Aorta (tissue), 5 donors: ENCODE data around the gene NCOR1. TPM values are rescaled to one million over a fixed set of nuclear protein-coding genes. Genes with fewer than 3 reads are reported as not detected.
"Not testable (repeated sequence)": the region's sequence is repeated elsewhere in the genome, so short reads cannot be mapped to it uniquely, and the experiment has no call there.

Experiments
- ATAC-seq: fragments of 200-7000 bp; cut with Tn5 transposase; one replicate; pipeline ENCODE4 v1.9.1; 2022; ENCODE audit warnings: moderate library complexity; ENCODE audit not compliant: low FRiP score
- DNase-seq, 2 donors: peaks; one replicate each; pipeline ENCODE4 v3.0.0-alpha.2; 2020
- H3K27ac ChIP-seq, 2 donors: one replicate each; pipeline ENCODE4 v1.5.1; 2013; ENCODE audit warnings: low read length in 2 of 2, mild to moderate bottlenecking in 2 of 2, moderate library complexity in 2 of 2, control low read depth in 1 of 2, inconsistent platforms in 1 of 2, low read depth in 1 of 2
- H3K27me3 ChIP-seq, 2 donors: one replicate each; pipeline ENCODE4 v1.6.1; 2013; ENCODE audit warnings: control low read depth in 1 of 2, low read length in 1 of 2, mild to moderate bottlenecking in 1 of 2, moderate library complexity in 1 of 2; ENCODE audit not compliant: insufficient read depth in 2 of 2, control insufficient read depth in 1 of 2
- H3K36me3 ChIP-seq, 2 donors: one replicate each; pipeline ENCODE4 v1.6.1; 2013; ENCODE audit warnings: control low read depth in 1 of 2, low read length in 1 of 2, mild to moderate bottlenecking in 1 of 2; ENCODE audit not compliant: insufficient read depth in 2 of 2, control insufficient read depth in 1 of 2
- H3K4me1 ChIP-seq, 2 donors: one replicate each; pipeline ENCODE4 v1.6.1; 2013; ENCODE audit warnings: low read length in 2 of 2, control low read depth in 1 of 2, mild to moderate bottlenecking in 1 of 2, moderate library complexity in 1 of 2; ENCODE audit not compliant: insufficient read depth in 2 of 2, control insufficient read depth in 1 of 2
- H3K4me3 ChIP-seq, 2 donors: one replicate each; pipeline ENCODE4 v1.5.1; 2013; ENCODE audit warnings: low read length in 2 of 2, control low read depth in 1 of 2, mild to moderate bottlenecking in 1 of 2
- H3K9me3 ChIP-seq: one replicate; pipeline ENCODE4 v1.6.1; 2013; ENCODE audit warnings: mild to moderate bottlenecking, low read length; ENCODE audit not compliant: control insufficient read depth
- WGBS, 2 donors: extraction: QIAGEN DNeasy Blood & Tissue Kit; methylation state at CpG; one replicate each; pipeline ENCODE4 v1.1.7; 2013; 5-methylcytosine and 5-hydroxymethylcytosine counted together
- intact Hi-C, 2 donors: fragments of 100-400 bp; cut with DNase I; formaldehyde crosslinking; loops; one replicate each; pipeline versions ENCODE4 v1.14.2 to v1.15.0; 2022
- polyA plus RNA-seq, 2 donors: library from polyadenylated mRNA; stranded (reverse); fragments of 200-250 nt; gene quantifications; one replicate each; pipeline ENCODE4 v1.2.3, GENCODE V29; 2013
- total RNA-seq, 2 donors: library from RNA; stranded (reverse); fragmentation: NEBNext Ultra II Directional; extraction: Animal tissue kit (Norgen Biotek cat#: 25700); gene quantifications; one replicate each; pipeline ENCODE4 v1.2.1, GENCODE V29; 2021
- donor health status: healthy with polysubstance abuse.
- donor health status: Bipolar disorder and iron deficiency.
- donor health status: DM: no; HTN: no; CAD: no.
- donor health status: DM: no; HTN: no; CAD: no.
- donor health status: DM: yes; HTN: yes; CAD: no.

Gene NCOR1
- total and polyA plus RNA-seq, 4 donors, result 134 to 323 (median 146) TPM

DNA sequence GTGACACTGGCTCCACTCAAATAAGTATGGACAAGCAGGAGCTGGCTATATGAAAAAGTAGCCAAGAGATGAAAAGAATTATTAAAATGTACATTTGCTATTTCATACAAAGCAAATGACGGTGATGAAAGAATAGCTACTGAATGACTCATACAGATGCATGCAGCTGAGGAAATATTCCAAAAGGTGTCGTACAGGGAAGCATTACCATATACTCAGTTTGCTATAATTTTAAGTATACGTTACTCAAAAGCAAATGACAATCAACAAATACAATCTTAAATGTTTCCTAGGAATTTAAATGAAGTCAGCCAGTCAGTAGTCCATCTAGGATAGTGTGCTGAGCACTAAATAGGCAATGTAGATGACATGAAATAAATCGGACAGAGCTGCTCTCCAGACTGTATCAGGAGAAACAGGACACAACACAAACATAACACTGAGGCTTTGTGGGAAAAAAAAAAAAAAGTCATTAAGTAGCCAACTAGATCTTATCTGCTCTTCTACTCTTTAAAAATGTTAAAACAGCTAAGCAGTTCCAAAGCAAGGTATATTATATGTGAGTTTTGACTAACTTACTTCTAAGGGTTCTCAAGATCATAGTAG is 65.0 kb downstream of the NCOR1 start:
- no peak overlapping the region for H3K27ac ChIP-seq
- H3K9me3 ChIP-seq, result no peaks in the 10 kb centered on the region
- H3K4me1 ChIP-seq, result no peaks in the 10 kb centered on the region
- peaks cover 2% of the 10 kb centered on the region in 2 donors for H3K36me3 ChIP-seq
- H3K27me3 ChIP-seq, result no peaks in the 10 kb centered on the region
- ATAC-seq, result no peak
- DNase-seq, result no peak
- 72 to 73% methylated on average over 4 of the region's 4 CpGs for WGBS, 2 donors
- intact Hi-C loops, result no loop called here
- H3K4me3 ChIP-seq, result no peak overlapping the region

GRCh38 chr17:16148596-16148995 is 66.7 kb downstream of the NCOR1 start:
- intact Hi-C loops, result no loop called here
- H3K27ac ChIP-seq, result no peak overlapping the region
- WGBS, 2 donors, result 86 to 91% methylated on average over 2 of the region's 2 CpGs
- no peak for DNase-seq
- H3K4me1 ChIP-seq, result no peaks in the 10 kb centered on the region
- H3K9me3 ChIP-seq, result no peaks in the 10 kb centered on the region
- no peak for ATAC-seq
- H3K4me3 ChIP-seq, result no peak overlapping the region
- peaks cover 2 to 4% of the 10 kb centered on the region in 2 donors for H3K36me3 ChIP-seq
- H3K27me3 ChIP-seq, result no peaks in the 10 kb centered on the region

DNA sequence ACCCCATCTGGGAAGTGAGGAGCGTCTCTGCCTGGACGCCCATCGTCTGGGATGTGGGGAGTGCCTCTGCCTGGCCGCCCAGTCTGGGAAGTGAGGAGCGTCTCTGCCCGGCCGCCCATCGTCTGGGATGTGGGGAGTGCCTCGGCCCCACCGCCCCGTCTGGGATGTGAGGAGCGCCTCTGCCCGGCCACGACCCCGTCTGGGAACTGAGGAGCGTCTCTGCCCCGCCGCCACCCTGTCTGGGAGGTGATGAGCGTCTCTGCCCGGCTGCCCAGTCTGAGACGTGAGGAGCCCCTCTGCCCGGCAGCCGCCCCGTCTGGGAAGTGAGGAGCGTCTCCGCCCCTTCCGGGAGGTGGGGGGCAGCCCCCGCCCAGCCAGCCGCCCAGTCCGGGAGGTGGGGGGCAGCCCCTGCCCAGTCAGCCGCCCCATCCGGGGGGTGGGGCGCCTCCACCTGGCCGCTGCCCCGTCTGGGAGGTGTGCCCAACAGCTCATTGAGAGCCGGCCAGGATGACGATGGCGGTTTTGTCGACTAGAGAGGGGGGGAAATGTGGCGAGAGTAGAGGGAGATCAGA is 69.9 kb downstream of the NCOR1 start:
- intact Hi-C loops, H3K9me3 ChIP-seq, H3K27ac ChIP-seq, H3K4me1 ChIP-seq, DNase-seq, H3K4me3 ChIP-seq, H3K27me3 ChIP-seq, ATAC-seq, H3K36me3 ChIP-seq: not testable (repeated sequence)
- 90 to 91% methylated on average over 37 to 40 of the region's 40 CpGs for WGBS, 2 donors

DNA sequence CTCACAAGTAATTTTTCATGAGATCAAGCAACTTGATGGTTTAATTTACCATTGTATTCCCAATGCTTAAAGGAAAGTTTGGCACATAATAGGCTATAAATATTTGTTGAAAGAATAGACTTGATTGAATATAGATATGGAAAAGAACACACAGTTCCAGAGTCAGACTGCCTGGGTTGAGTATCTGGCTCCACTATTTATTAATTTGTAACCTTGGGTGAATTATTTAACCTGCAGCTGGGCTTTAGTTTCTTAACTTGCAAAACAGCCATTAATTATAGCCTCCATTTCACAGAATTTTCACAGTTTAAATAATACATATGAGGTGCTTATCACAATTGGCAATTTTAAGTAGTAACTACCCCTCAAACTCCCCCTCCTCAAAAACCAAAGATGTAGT is 73.6 kb downstream of the NCOR1 start:
- H3K27ac ChIP-seq, result no peak overlapping the region
- no peaks in the 10 kb centered on the region for H3K9me3 ChIP-seq
- no peaks in the 10 kb centered on the region for H3K27me3 ChIP-seq
- H3K36me3 ChIP-seq, result peaks cover 3 to 6% of the 10 kb centered on the region in 2 donors
- DNase-seq (no peak), ATAC-seq (no peak)
- no peaks in the 10 kb centered on the region for H3K4me1 ChIP-seq
- intact Hi-C loops, result no loop called here
- no peak overlapping the region for H3K4me3 ChIP-seq

DNA sequence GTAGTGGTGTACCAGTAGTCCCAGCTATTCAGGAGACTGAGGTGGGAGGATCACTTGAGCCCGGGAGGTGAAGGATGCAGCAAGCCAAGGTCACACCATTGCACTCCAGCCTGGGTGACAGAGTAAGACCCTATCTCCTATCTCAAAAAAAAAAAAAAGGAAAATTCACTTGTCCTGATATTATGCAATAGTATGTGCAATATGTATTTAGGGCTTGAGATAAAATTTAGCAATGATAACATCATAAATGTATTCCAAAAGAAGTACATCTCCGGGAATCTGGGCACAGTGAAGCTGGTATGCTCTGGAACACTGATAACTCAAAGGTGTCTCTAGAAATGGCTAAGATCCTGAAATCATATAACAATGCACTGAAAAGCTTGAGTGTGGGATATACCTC is 74.5 kb downstream of the NCOR1 start:
- no peaks in the 10 kb centered on the region for H3K27me3 ChIP-seq
- intact Hi-C loops, result no loop called here
- no peaks in the 10 kb centered on the region for H3K4me1 ChIP-seq
- 96 to 97% methylated on average over 2 of the region's 2 CpGs for WGBS, 2 donors
- DNase-seq (no peak), ATAC-seq (no peak)
- no peak overlapping the region for H3K4me3 ChIP-seq
- peaks cover 3 to 6% of the 10 kb centered on the region in 2 donors for H3K36me3 ChIP-seq
- H3K9me3 ChIP-seq, result no peaks in the 10 kb centered on the region
- H3K27ac ChIP-seq, result no peak overlapping the region

DNA sequence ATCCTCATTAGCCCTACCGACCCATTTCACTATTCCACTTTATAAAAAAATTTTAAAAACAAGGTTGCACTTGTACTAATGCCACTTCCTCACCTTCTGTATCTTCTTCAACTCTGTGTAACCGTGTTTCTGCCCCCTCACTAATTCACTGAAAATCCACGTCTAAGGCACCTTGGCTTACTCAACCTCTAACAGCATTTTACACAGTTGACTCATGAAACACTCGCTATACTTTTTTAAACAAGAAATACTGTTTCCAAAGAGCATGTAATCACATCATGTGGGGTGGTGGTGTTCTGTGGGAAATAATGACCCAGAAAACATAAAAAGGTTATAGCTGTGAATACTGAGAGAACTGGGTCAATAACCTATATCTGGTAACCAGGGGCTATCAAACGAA is 79.9 kb downstream of the NCOR1 start:
- ATAC-seq, result no peak

DNA sequence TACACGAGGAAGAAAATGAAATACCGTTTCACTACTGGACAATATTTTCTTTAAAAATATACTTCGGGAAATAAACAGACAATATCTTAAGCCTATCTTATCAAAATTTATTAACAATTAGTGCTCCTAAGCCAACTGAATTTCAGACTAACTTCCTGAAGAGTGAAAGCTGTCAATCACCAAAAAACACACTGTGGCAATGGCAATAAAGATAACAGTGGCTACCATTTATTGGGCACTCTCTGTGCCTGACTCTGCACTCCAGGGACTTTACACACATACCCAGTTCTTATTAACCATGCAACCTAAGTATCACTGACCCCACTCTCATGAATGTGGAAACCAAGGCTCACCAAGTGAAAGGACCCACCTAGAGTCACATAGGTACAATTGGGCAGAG is 83.7 kb downstream of the NCOR1 start:
- Histone ChIP-seq H3K36me3 (peaks cover 2% of the 10 kb centered on the region in 2 donors), H3K4me1 (no peaks in the 10 kb centered on the region), H3K27ac (no peak overlapping the region), H3K9me3 (no peaks in the 10 kb centered on the region), H3K27me3 (no peaks in the 10 kb centered on the region), H3K4me3 (no peak overlapping the region)
- 78 to 85% methylated on average over 3 of the region's 3 CpGs for WGBS, 2 donors
- no peak for DNase-seq
- ATAC-seq, result no peak
- intact Hi-C loops, result no loop called here

More for the DNA sequence above, 79.9 kb downstream of the NCOR1 start:
- H3K27me3 ChIP-seq, result no peaks in the 10 kb centered on the region
- no peak for DNase-seq
- no peaks in the 10 kb centered on the region for H3K9me3 ChIP-seq
- H3K27ac ChIP-seq, result no peak overlapping the region
- no peak overlapping the region for H3K4me3 ChIP-seq
- intact Hi-C loops, result no loop called here
- 93% methylated on average over 5 of the region's 5 CpGs for WGBS, 2 donors
- no peaks in the 10 kb centered on the region for H3K4me1 ChIP-seq
- H3K36me3 ChIP-seq, result peaks cover 0 to 2% of the 10 kb centered on the region in 2 donors

DNA sequence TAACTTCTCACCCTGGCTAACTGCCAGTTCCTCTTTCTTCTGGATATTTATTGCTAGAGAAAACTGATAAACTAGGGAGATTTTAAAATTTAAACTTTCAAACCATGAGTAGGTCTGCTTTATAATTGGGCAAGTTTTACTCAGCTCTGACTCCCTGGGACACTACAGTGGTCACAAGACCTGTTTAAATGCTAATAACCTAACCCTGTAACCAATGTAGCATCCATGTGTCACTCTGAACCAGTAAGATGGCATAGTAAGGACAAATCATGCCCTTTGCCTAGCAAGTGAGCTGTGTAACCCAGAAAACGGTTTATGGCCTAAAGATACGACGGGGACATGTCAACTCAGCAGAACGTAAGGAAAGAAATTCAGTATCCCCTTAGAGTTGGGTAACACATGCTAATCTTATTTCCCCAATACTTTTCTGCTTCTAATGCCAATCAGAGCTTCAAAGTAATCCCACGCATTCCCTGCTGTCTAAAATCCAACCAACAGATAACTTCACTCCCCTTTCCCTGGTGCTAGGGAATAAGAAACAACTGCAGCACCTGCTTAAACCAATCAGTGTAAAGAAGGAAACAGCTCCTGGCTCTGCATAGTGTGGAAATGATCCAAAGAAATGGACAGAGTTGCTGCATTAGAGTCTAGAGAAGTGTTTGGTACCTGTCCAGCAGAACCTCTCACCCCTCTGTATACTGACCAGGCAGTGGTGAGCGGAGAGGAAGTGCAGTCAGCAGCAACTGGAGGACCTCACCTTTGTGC is 85.7 kb downstream of the NCOR1 start:
- 88 to 89% methylated on average over 6 of the region's 6 CpGs for WGBS, 2 donors
- H3K27me3 ChIP-seq, result no peaks in the 10 kb centered on the region
- H3K36me3 ChIP-seq, result peaks cover 2% of the 10 kb centered on the region in 2 donors
- H3K27ac ChIP-seq, result no peak overlapping the region
- DNase-seq (no peak), ATAC-seq (no peak)
- H3K4me3 ChIP-seq, result no peak overlapping the region
- H3K4me1 ChIP-seq, result no peaks in the 10 kb centered on the region
- no peaks in the 10 kb centered on the region for H3K9me3 ChIP-seq
- intact Hi-C loops, result no loop called here

- no peaks in the 10 kb centered on the region for H3K9me3 ChIP-seq
- DNase-seq, result no peak
- 88 to 93% methylated on average over 3 of the region's 3 CpGs for WGBS, 2 donors
- H3K4me1 ChIP-seq, result no peaks in the 10 kb centered on the region
- no peak for ATAC-seq
- H3K4me3 ChIP-seq, result no peak overlapping the region
- no peak overlapping the region for H3K27ac ChIP-seq
- intact Hi-C loops, result no loop called here
- peaks cover 4 to 7% of the 10 kb centered on the region in 2 donors for H3K36me3 ChIP-seq
- H3K27me3 ChIP-seq, result no peaks in the 10 kb centered on the region
These were observed 91.8 kb downstream of the NCOR1 start for GRCh38 chr17:16123531-16123930.
